Astrocyte (in vitro differentiated cells and primary cell): ENCODE results near the gene NES. TPM values are rescaled to one million over a fixed set of nuclear protein-coding genes. Genes with fewer than 3 reads are reported as not detected.

Source experiments
- DNase-seq: peaks from one replicate; pipeline ENCODE4 v3.0.0-alpha.2; 2010; ENCODE audit warnings: low read depth
- FAIRE-seq: peaks from 2 replicates; lab custom pipeline; 2011; peaks lifted over from hg19 to GRCh38; lab: Jason Lieb, UNC
- H2AFZ ChIP-seq: 2 replicates; pipeline ENCODE4 v1.6.0; 2012; ENCODE audit warnings: low read depth, low read length, inconsistent platforms
- H3K27ac ChIP-seq: 2 replicates; pipeline ENCODE4 v1.5.1; 2011; ENCODE audit warnings: low read depth, low read length, inconsistent platforms
- H3K27me3 ChIP-seq: 2 replicates; pipeline ENCODE4 v1.6.0; 2011; ENCODE audit warnings: low read length, inconsistent platforms; ENCODE audit not compliant: insufficient read depth
- H3K36me3 ChIP-seq: 2 replicates; pipeline ENCODE4 v1.5.1; 2011; ENCODE audit warnings: low read length, inconsistent platforms; ENCODE audit not compliant: insufficient read depth
- H3K4me1 ChIP-seq: 2 replicates; pipeline ENCODE4 v1.5.1; 2011; ENCODE audit warnings: low read length, inconsistent platforms; ENCODE audit not compliant: insufficient read depth
- H3K4me2 ChIP-seq: 2 replicates; pipeline ENCODE4 v1.6.0; 2012; ENCODE audit warnings: low read length, inconsistent platforms
- H3K4me3 ChIP-seq: 2 replicates; pipeline ENCODE4 v1.5.1; 2011; ENCODE audit warnings: low read depth, mild to moderate bottlenecking, low read length, inconsistent platforms; ENCODE audit not compliant: insufficient read depth
- H3K79me2 ChIP-seq: 2 replicates; pipeline ENCODE4 v1.6.0; 2012; ENCODE audit warnings: mild to moderate bottlenecking, low read length, inconsistent platforms; ENCODE audit not compliant: insufficient read depth
- H3K9ac ChIP-seq: 2 replicates; pipeline ENCODE4 v1.6.0; 2012; ENCODE audit warnings: mild to moderate bottlenecking, low read length, inconsistent platforms
- H3K9me3 ChIP-seq: 2 replicates; pipeline ENCODE4 v1.5.1; 2012; ENCODE audit warnings: low read depth, mild to moderate bottlenecking, low read length, inconsistent platforms; ENCODE audit not compliant: insufficient read depth
- H4K20me1 ChIP-seq: 2 replicates; pipeline ENCODE4 v1.6.0; 2012; ENCODE audit warnings: low read length, inconsistent platforms; ENCODE audit not compliant: insufficient read depth
- H3K27ac Mint-ChIP-seq: one replicate; pipeline ENCODE4 v1.8.0; 2021; ENCODE audit warnings: mild to moderate bottlenecking, mixed read lengths; ENCODE audit not compliant: unreplicated experiment
- H3K27me3 Mint-ChIP-seq: one replicate; pipeline ENCODE4 v1.8.0; 2021; ENCODE audit warnings: low read depth, mixed read lengths; ENCODE audit not compliant: unreplicated experiment
- H3K36me3 Mint-ChIP-seq: one replicate; pipeline ENCODE4 v1.8.0; 2021; ENCODE audit warnings: low read depth, mixed read lengths; ENCODE audit not compliant: unreplicated experiment
- H3K4me1 Mint-ChIP-seq: one replicate; pipeline ENCODE4 v1.8.0; 2021; ENCODE audit warnings: low read depth, mixed read lengths; ENCODE audit not compliant: unreplicated experiment
- H3K4me3 Mint-ChIP-seq: one replicate; pipeline ENCODE4 v1.8.0; 2021; ENCODE audit warnings: mild to moderate bottlenecking, moderate library complexity, mixed read lengths; ENCODE audit not compliant: unreplicated experiment
- H3K9me3 Mint-ChIP-seq: one replicate; pipeline ENCODE4 v1.8.0; 2021; ENCODE audit warnings: mild to moderate bottlenecking, mixed read lengths; ENCODE audit not compliant: unreplicated experiment
- CTCF ChIP-seq: IDR thresholded peaks from 2 replicates; pipeline ENCODE4 v1.5.1; 2011; ENCODE audit warnings: low read depth, mild to moderate bottlenecking, inconsistent platforms, low read length, moderate library complexity; ENCODE audit not compliant: insufficient read depth
- EZH2 ChIP-seq: IDR thresholded peaks from 2 replicates; pipeline ENCODE4 v1.6.1; 2012; ENCODE audit warnings: mild to moderate bottlenecking, low read length, inconsistent platforms; ENCODE audit not compliant: insufficient read depth
- total RNA-seq: library from RNA; stranded (reverse); gene quantifications from 2 replicates; pipeline ENCODE4 v1.2.1, GENCODE V29; 2021

NES gene
- total RNA-seq, 1 donor from 2014 or later = 310 TPM

GRCh38 chr1:156659988-156660751 lies 17.0 kb downstream of the NES start:
- H4K20me1 ChIP-seq = no peaks in the 10 kb centered on the region
- peaks cover 61% of the 10 kb centered on the region for H3K4me1 Mint-ChIP-seq
- peak overlapping the region; percentile 74 for H3K9ac ChIP-seq

GRCh38 chr1:156659661-156659987 lies 17.6 kb downstream of the NES start:
- peak overlapping the region; percentile 77 for H3K4me2 ChIP-seq
- FAIRE-seq = no peak
- H3K9me3 ChIP-seq = no peaks in the 10 kb centered on the region
- H4K20me1 ChIP-seq = no peaks in the 10 kb centered on the region
- H2AFZ ChIP-seq = peak overlapping the region; percentile 84
- DNase-seq = no peak
- H3K79me2 ChIP-seq = no peaks in the 10 kb centered on the region
- peak overlapping the region; percentile 69 for H3K4me3 Mint-ChIP-seq
- peaks cover 57% of the 10 kb centered on the region for H3K4me1 Mint-ChIP-seq
- TF ChIP-seq CTCF (no peak), EZH2 (no peak)
- peaks cover 63% of the 10 kb centered on the region for H3K4me1 ChIP-seq
- peak overlapping the region; percentile 59 for H3K27ac Mint-ChIP-seq
- peaks cover 2% of the 10 kb centered on the region for H3K36me3 Mint-ChIP-seq
- H3K27ac ChIP-seq = peak overlapping the region; percentile 25
- H3K27me3 ChIP-seq = peaks cover 15% of the 10 kb centered on the region
- H3K9me3 Mint-ChIP-seq = no peaks in the 10 kb centered on the region
- H3K27me3 Mint-ChIP-seq = peaks cover 26% of the 10 kb centered on the region
- H3K36me3 ChIP-seq = no peaks in the 10 kb centered on the region
- peak overlapping the region; percentile 23 for H3K4me3 ChIP-seq
- H3K9ac ChIP-seq = peak overlapping the region; percentile 62

More at GRCh38 chr1:156659988-156660751, 17.0 kb downstream of the NES start:
- Histone ChIP-seq H3K79me2 (no peaks in the 10 kb centered on the region), H3K27me3 (peaks cover 15% of the 10 kb centered on the region), H3K9me3 (no peaks in the 10 kb centered on the region), H3K27ac (peak overlapping the region; percentile 84), H3K4me2 (peak overlapping the region; percentile 77), H2AFZ (peak overlapping the region; percentile 84), H3K4me3 (peak overlapping the region; percentile 23), H3K36me3 (no peaks in the 10 kb centered on the region), H3K4me1 (peaks cover 68% of the 10 kb centered on the region)
- no peaks in the 10 kb centered on the region for H3K9me3 Mint-ChIP-seq
- H3K27ac Mint-ChIP-seq = peak overlapping the region; percentile 73
- TF ChIP-seq CTCF = peak; percentile 82
- no peak for TF ChIP-seq EZH2
- DNase-seq (peak; percentile 90), FAIRE-seq (peak; percentile 5)
- H3K27me3 Mint-ChIP-seq = peaks cover 21% of the 10 kb centered on the region
- peak overlapping the region; percentile 79 for H3K4me3 Mint-ChIP-seq
- peaks cover 2% of the 10 kb centered on the region for H3K36me3 Mint-ChIP-seq
